IMR-90 (cell line): ENCODE measurements around the gene PROZ. TPM values are rescaled to one million over a fixed set of nuclear protein-coding genes. Genes with fewer than 3 reads are reported as not detected.
A peak's percentile ranks its signal among the peaks of the same experiment; 100 is the strongest.

ENCODE experiments used
- ATAC-seq: fragments of 200-7000 bp; cut with Tn5 transposase; 2 replicates; pipeline ENCODE4 v1.9.1; 2020; ENCODE audit warnings: low read depth, mild to moderate bottlenecking, moderate library complexity
- BruUV-seq: library from RNA; stranded (reverse); fragments of 400-500 nt; replicated peaks from 2 replicates; lab custom pipeline; 2021; lab: Mats Ljungman, UMichigan
- CTCF ChIA-PET: fragments of 300-600 bp; formaldehyde crosslinking; extraction: SDS; loops from one replicate; lab custom pipeline; 2021; ENCODE audit warnings: antibody characterized with exemption; lab: Yijun Ruan, JAX
- POLR2A ChIA-PET: fragments of 300-600 bp; sonication (Branson Sonifier 250); formaldehyde crosslinking; loops from one replicate; lab custom pipeline; 2022; ENCODE audit warnings: antibody characterized with exemption; ENCODE audit not compliant: unreplicated experiment; lab: Charles Lee
- DNase-seq: peaks from one replicate; pipeline ENCODE4 v3.0.0; 2013
- H2AFZ ChIP-seq: replicated peaks from 2 replicates; pipeline ENCODE3; 2013; ENCODE audit warnings: low read length, mild to moderate bottlenecking; ENCODE audit not compliant: poor library complexity
- H2AK5ac ChIP-seq: 2 replicates; pipeline ENCODE4 v1.6.1; 2013; ENCODE audit warnings: low read depth, low read length, inconsistent platforms
- H2AK9ac ChIP-seq: replicated peaks from 2 replicates; pipeline ENCODE3; 2013; ENCODE audit warnings: mild to moderate bottlenecking, low read depth, low read length, moderate library complexity; ENCODE audit not compliant: poor library complexity
- H2BK120ac ChIP-seq: 2 replicates; pipeline ENCODE4 v1.6.1; 2013; ENCODE audit warnings: low read depth, low read length, inconsistent platforms
- H2BK15ac ChIP-seq: 3 replicates; pipeline ENCODE4 v1.6.1; 2013; ENCODE audit warnings: low read depth, low read length, inconsistent platforms
- H2BK20ac ChIP-seq: 2 replicates; pipeline ENCODE4 v1.6.1; 2013; ENCODE audit warnings: low read depth, mild to moderate bottlenecking, inconsistent platforms, low read length, moderate library complexity
- H2BK5ac ChIP-seq: 2 replicates; pipeline ENCODE4 v1.6.1; 2013; ENCODE audit warnings: mild to moderate bottlenecking, low read depth, low read length, inconsistent platforms; ENCODE audit not compliant: poor library complexity, severe bottlenecking
- H3K14ac ChIP-seq: replicated peaks from 2 replicates; pipeline ENCODE4 v1.6.1; 2013; ENCODE audit warnings: low read depth, low read length, inconsistent platforms
- H3K18ac ChIP-seq: 2 replicates; pipeline ENCODE4 v1.6.1; 2013; ENCODE audit warnings: low read depth, low read length, control low read depth
- H3K23ac ChIP-seq: 2 replicates; pipeline ENCODE4 v1.6.1; 2013; ENCODE audit warnings: low read depth, low read length, inconsistent platforms
- H3K27ac ChIP-seq: 2 replicates; pipeline ENCODE4 v1.5.1; 2013; ENCODE audit warnings: mild to moderate bottlenecking, control low read depth, low read length; ENCODE audit not compliant: insufficient read depth
- H3K27me3 ChIP-seq: 2 replicates; pipeline ENCODE4 v1.6.1; 2013; ENCODE audit warnings: low read length; ENCODE audit not compliant: control insufficient read depth, insufficient read depth
- H3K36me3 ChIP-seq: 2 replicates; pipeline ENCODE4 v1.6.1; 2013; ENCODE audit warnings: low read length, mixed read lengths; ENCODE audit not compliant: control insufficient read depth, insufficient read depth
- H3K4ac ChIP-seq: 2 replicates; pipeline ENCODE4 v1.6.1; 2013; ENCODE audit warnings: low read depth, low read length, inconsistent platforms
- H3K4me1 ChIP-seq: 2 replicates; pipeline ENCODE4 v1.6.1; 2013; ENCODE audit warnings: low read length, mixed read lengths; ENCODE audit not compliant: control insufficient read depth, insufficient read depth
- H3K4me2 ChIP-seq: 2 replicates; pipeline ENCODE4 v1.6.1; 2013; ENCODE audit warnings: low read depth, mild to moderate bottlenecking, control low read depth, low read length, moderate library complexity
- H3K4me3 ChIP-seq: 2 replicates; pipeline ENCODE4 v1.5.1; 2013; ENCODE audit warnings: low read depth, mild to moderate bottlenecking, control low read depth, low read length, moderate library complexity; ENCODE audit not compliant: insufficient read depth
- H3K56ac ChIP-seq: 2 replicates; pipeline ENCODE4 v1.6.1; 2013; ENCODE audit warnings: low read length, inconsistent platforms; ENCODE audit not compliant: insufficient read depth; ENCODE audit errors: extremely low read depth
- H3K79me1 ChIP-seq, 2 experiments: 2 replicates each; pipeline ENCODE4 v1.6.1; 2013; ENCODE audit warnings: low read length in 2 of 2, inconsistent platforms in 1 of 2, low read depth in 1 of 2
- H3K9ac ChIP-seq: 2 replicates; pipeline ENCODE4 v1.6.1; 2013; ENCODE audit warnings: low read depth, low read length, control low read depth
- H3K9me1 ChIP-seq: 2 replicates; pipeline ENCODE4 v1.6.1; 2013; ENCODE audit warnings: low read length, inconsistent platforms; ENCODE audit not compliant: insufficient read depth
- H3K9me3 ChIP-seq: 2 replicates; pipeline ENCODE4 v1.6.1; 2013; ENCODE audit warnings: low read length; ENCODE audit not compliant: control insufficient read depth, insufficient read depth
- H4K20me1 ChIP-seq: 2 replicates; pipeline ENCODE4 v1.6.1; 2013; ENCODE audit warnings: low read length, inconsistent platforms; ENCODE audit not compliant: insufficient read depth
- H4K5ac ChIP-seq: 2 replicates; pipeline ENCODE4 v1.6.1; 2013; ENCODE audit warnings: mild to moderate bottlenecking, low read depth, low read length, control low read depth
- H4K8ac ChIP-seq, 2 experiments: 2 replicates each; pipeline ENCODE4 v1.6.1; 2013; ENCODE audit warnings: low read depth in 2 of 2, low read length in 2 of 2, control low read depth in 1 of 2, inconsistent platforms in 1 of 2
- H4K91ac ChIP-seq: 2 replicates; pipeline ENCODE4 v1.6.1; 2013; ENCODE audit warnings: low read depth, low read length, inconsistent platforms; ENCODE audit not compliant: insufficient read depth
- CEBPB ChIP-seq: IDR thresholded peaks from 2 replicates; pipeline ENCODE4 v1.6.1; 2012; ENCODE audit warnings: low read depth, low read length, improper control_type of control experiment
- CHD1 ChIP-seq: IDR thresholded peaks from 2 replicates; pipeline ENCODE4 v1.6.1; 2012; ENCODE audit warnings: low read depth, low read length, improper control_type of control experiment
- FOS ChIP-seq: fragments of 150-350 bp; IDR thresholded peaks from 2 replicates; pipeline ENCODE4 v1.6.1; 2016; ENCODE audit warnings: low read depth, low read length
- MAFK ChIP-seq: IDR thresholded peaks from 2 replicates; pipeline ENCODE4 v1.6.1; 2012; ENCODE audit warnings: low read depth, low read length, improper control_type of control experiment
- MXI1 ChIP-seq: IDR thresholded peaks from 2 replicates; pipeline ENCODE4 v1.6.1; 2012; ENCODE audit warnings: low read depth, mild to moderate bottlenecking, low read length, moderate library complexity, borderline replicate concordance
- NFE2L2 ChIP-seq: fragments of 150-350 bp; IDR thresholded peaks from 2 replicates; pipeline ENCODE4 v1.6.1; 2016; ENCODE audit warnings: low read depth, mild to moderate bottlenecking, low read length
- POLR2A ChIP-seq: IDR thresholded peaks from 2 replicates; pipeline ENCODE4 v1.6.1; 2012; ENCODE audit warnings: mild to moderate bottlenecking, low read depth, low read length
- RAD21 ChIP-seq: IDR thresholded peaks from 2 replicates; pipeline ENCODE4 v1.6.1; 2012; ENCODE audit warnings: low read length, improper control_type of control experiment
- RCOR1 ChIP-seq: IDR thresholded peaks from 2 replicates; pipeline ENCODE4 v1.6.1; 2012; ENCODE audit warnings: mild to moderate bottlenecking, low read length, improper control_type of control experiment; ENCODE audit not compliant: insufficient replicate concordance
- RFX5 ChIP-seq: IDR thresholded peaks from 2 replicates; pipeline ENCODE4 v1.8.0; 2012; ENCODE audit warnings: low read depth, mild to moderate bottlenecking, low read length, moderate library complexity
- WGBS, 2 experiments: methylation state at CpG; one replicate each; pipeline versions ENCODE4 v1.1.5 to v1.1.7; 2013; ENCODE audit warnings: missing lambda C conversion rate in 2 of 2; ENCODE audit not compliant: insufficient read length in 1 of 2; ENCODE audit errors: extremely low coverage in 2 of 2; 5-methylcytosine and 5-hydroxymethylcytosine counted together
- dilution Hi-C: fragments of 300-500 bp; cut with HindIII; formaldehyde crosslinking; loops from one replicate; pipeline ENCODE4 v1.14.3; 2018; ENCODE audit warnings: low sequenced_read_pairs; ENCODE audit not compliant: unreplicated experiment
- in situ Hi-C: fragments of 300-500 bp; cut with MboI; formaldehyde crosslinking; loops from 3 replicates; pipeline ENCODE4 v1.14.3; 2019; ENCODE audit warnings: low sequenced_read_pairs, inconsistent platforms, mixed read lengths
- intact Hi-C: fragments of 100-400 bp; cut with micrococcal nuclease; formaldehyde crosslinking; loops from 2 replicates; pipeline ENCODE4 v1.10.0; 2022
- polyA plus RNA-seq, 3 experiments: library from polyadenylated mRNA; depleted of rRNA; stranded (reverse); fragments of >200 nt; gene quantifications; 2 replicates each; pipeline ENCODE4 v1.2.3, GENCODE V29; 2012; ENCODE audit warnings: low replicate concordance in 1 of 3
- total RNA-seq: library from RNA; depleted of rRNA; stranded (reverse); fragments of >200 nt; gene quantifications from 2 replicates; pipeline ENCODE4 v1.2.3, GENCODE V29; 2012
- TF ChIP-seq, protein P1 (sequence below): fragments of 150-350 bp; IDR thresholded peaks from 2 replicates; pipeline ENCODE4 v1.6.1; 2016; ENCODE audit warnings: low read depth, mild to moderate bottlenecking, low read length, moderate library complexity, borderline replicate concordance
- TF ChIP-seq, protein P2 (sequence below): conservative IDR thresholded peaks from 2 replicates; pipeline ENCODE4 v1.5.1; 2012; ENCODE audit warnings: mild to moderate bottlenecking, low read depth, low read length, improper control_type of control experiment

PROZ gene
- total and polyA plus RNA-seq, 2 of the 4 experiments (the other 2 are of a cell fraction): not detected

DNA sequence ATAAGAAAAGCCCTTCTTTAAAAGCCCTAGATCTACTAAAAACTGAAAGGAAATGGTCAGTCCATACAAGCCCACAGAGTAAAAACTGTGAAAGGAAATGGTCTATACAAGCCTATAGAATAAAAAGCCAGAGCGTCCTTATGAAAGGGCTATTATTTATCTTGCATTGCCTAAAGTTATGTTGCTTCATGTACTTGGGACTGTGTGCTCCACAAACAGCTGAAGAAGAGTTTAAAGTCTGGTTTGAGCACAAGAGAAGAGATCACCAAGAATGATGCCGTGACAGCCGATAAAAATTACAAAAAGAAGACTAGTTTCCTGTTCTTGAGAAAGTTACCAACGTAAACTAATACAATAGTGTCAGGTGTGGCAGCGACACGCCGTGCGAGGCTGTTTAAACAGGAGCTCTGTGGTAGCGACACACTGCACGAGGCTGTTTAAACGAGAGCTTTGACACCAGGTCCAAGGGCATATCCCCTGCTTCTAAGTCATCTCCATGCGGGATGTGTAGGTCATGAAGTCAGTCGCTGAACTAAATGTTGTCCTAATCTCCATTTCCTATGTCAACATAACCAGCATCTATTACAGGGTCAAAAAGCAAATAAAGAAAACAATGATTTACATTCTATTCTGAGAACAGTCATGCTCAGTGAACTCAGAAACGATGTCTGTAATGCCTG is 25.1 kb downstream of the PROZ start (continued):
- TF ChIP-seq NFE2L2: no peak

DNA sequence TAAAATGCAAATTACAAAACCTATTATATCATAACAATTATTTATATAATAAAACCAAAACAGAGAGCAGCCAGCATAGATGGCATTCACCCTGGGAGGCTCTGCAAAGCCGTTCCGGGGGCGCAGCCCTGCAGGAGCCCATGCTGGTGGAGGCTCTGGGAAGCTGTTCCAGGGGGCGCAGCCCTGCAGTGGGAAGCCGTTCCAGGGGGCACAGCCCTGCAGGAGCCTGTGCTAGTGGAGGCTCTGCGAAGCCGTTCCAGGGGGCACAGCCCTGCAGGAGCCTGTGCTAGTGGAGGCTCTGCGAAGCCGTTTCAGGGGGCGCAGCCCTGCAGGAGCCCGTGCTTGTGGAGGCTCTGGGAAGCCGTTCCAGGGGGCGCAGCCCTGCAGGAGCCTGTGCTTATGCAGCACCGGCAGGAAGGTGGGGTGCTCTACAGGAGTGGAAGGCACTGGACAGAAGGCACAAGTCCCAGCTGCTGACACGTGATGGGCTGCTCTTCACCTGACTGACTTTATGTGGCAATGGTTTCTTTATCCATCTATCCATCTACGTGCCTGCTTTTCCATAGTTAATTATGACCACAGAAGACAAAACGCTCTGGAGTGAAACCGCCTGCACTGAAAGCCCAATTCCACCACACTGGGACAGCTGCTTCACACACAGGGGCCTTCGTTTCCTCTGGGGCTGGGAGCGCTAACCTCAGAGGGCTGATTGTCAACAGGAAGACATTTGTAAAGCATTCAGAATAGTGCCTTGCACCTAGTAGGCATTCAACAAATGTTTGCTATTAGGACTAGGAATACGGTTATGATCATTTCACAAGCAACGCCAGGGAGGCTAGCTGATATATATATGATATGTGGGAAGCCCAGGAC is 26.4 kb downstream of the PROZ start:
- Histone ChIP-seq H4K5ac (peak overlapping the region; percentile 15; the same call in 1 of the 2 replicates), H3K27me3 (no peaks in the 10 kb centered on the region), H3K56ac (no peak overlapping the region), H2BK20ac (peak overlapping the region; percentile 28), H4K8ac (peak overlapping the region; percentile 35 to 37; a peak in 2 of 4 replicates), H3K36me3 (peaks cover 49% of the 10 kb centered on the region), H3K9ac (no peak overlapping the region), H2BK5ac (peak overlapping the region; percentile 61), H4K91ac (peak overlapping the region; percentile 1; the same call in 1 of the 2 replicates), H3K9me3 (peaks cover 7% of the 10 kb centered on the region; the same call in 1 of the 2 replicates), H2AK5ac (peak overlapping the region; percentile 71; the same call in 1 of the 2 replicates), H2BK15ac (peak overlapping the region; percentile 60; the same call in 2 of the 3 replicates), H2AFZ (no peak overlapping the region), H3K9me1 (peaks cover 18% of the 10 kb centered on the region), H3K4me1 (peaks cover 24% of the 10 kb centered on the region), H3K4me3 (no peak overlapping the region), H3K79me1 (peaks cover 41 to 72% of the 10 kb centered on the region in 2 experiments), H3K23ac (no peak overlapping the region; the same call in 1 of the 2 replicates), H2AK9ac (no peak overlapping the region), H3K27ac (peak overlapping the region; percentile 30; the same call in 1 of the 2 replicates), H3K14ac (peak overlapping the region; percentile 36; the same call in 1 of the 2 replicates), H3K18ac (no peak overlapping the region), H4K20me1 (no peaks in the 10 kb centered on the region), H2BK120ac (peak overlapping the region; percentile 45), H3K4ac (peak overlapping the region; percentile 44), H3K4me2 (no peak overlapping the region)
- in situ Hi-C loops (no loop called here), dilution Hi-C loops (no loop called here), intact Hi-C loops (no loop called here)
- ATAC-seq (no peak), DNase-seq (no peak)
- POLR2A ChIA-PET: no interaction called here
- WGBS, 2 experiments: 96% methylated on average over 10 of the region's 22 CpGs; no CpG with 5 or more reads in 1 of the 2 experiments
- CTCF ChIA-PET: interaction anchor here (1.2 kb wide), 1 partner anchor 19 kb away, joined by 3 read pairs; no protein-coding TSS in a partner anchor
- BruUV-seq: no TSS peak
- TF ChIP-seq CEBPB (no peak), MAFK (no peak), MXI1 (no peak), FOS (no peak), CHD1 (no peak), RFX5 (no peak), RCOR1 (no peak), POLR2A (no peak), RAD21 (no peak)
- TF ChIP-seq, protein P1, sequence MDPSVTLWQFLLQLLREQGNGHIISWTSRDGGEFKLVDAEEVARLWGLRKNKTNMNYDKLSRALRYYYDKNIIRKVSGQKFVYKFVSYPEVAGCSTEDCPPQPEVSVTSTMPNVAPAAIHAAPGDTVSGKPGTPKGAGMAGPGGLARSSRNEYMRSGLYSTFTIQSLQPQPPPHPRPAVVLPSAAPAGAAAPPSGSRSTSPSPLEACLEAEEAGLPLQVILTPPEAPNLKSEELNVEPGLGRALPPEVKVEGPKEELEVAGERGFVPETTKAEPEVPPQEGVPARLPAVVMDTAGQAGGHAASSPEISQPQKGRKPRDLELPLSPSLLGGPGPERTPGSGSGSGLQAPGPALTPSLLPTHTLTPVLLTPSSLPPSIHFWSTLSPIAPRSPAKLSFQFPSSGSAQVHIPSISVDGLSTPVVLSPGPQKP: no peak
- TF ChIP-seq, protein P2, sequence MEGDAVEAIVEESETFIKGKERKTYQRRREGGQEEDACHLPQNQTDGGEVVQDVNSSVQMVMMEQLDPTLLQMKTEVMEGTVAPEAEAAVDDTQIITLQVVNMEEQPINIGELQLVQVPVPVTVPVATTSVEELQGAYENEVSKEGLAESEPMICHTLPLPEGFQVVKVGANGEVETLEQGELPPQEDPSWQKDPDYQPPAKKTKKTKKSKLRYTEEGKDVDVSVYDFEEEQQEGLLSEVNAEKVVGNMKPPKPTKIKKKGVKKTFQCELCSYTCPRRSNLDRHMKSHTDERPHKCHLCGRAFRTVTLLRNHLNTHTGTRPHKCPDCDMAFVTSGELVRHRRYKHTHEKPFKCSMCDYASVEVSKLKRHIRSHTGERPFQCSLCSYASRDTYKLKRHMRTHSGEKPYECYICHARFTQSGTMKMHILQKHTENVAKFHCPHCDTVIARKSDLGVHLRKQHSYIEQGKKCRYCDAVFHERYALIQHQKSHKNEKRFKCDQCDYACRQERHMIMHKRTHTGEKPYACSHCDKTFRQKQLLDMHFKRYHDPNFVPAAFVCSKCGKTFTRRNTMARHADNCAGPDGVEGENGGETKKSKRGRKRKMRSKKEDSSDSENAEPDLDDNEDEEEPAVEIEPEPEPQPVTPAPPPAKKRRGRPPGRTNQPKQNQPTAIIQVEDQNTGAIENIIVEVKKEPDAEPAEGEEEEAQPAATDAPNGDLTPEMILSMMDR: no peak
